Measurements from ENCODE around the gene SPATA13.

SPATA13 gene

GRCh38 chr13:24228852-24229458 is 68.4 kb downstream of the SPATA13 start:
- no peak overlapping the region for H3K4me3 ChIP-seq (ENCODE audit: control insufficient read depth, low read depth, low read length)
- DNase-seq (ENCODE audit: low read depth): peak; percentile 44
- peak; percentile 89 for TF ChIP-seq CTCF (IDR thresholded peaks at IDR 0.05; ENCODE audit: control insufficient read depth, insufficient read depth, low read depth, low read length, missing control alignments)

GRCh38 chr13:24230428-24231072 is 70.0 kb downstream of the SPATA13 start:
- H3K4me3 ChIP-seq (ENCODE audit: control insufficient read depth, low read depth, low read length): no peak overlapping the region
- no peak for DNase-seq (ENCODE audit: low read depth)
- no peak for TF ChIP-seq CTCF (IDR thresholded peaks at IDR 0.05; ENCODE audit: control insufficient read depth, insufficient read depth, low read depth, low read length, missing control alignments)

GRCh38 chr13:24231377-24231776 is 70.9 kb downstream of the SPATA13 start:
- no peak overlapping the region for H3K4me3 ChIP-seq (ENCODE audit: control insufficient read depth, low read depth, low read length)
- TF ChIP-seq CTCF (IDR thresholded peaks at IDR 0.05; ENCODE audit: control insufficient read depth, insufficient read depth, low read depth, low read length, missing control alignments): no peak
- no peak for DNase-seq (ENCODE audit: low read depth)

GRCh38 chr13:24232037-24232436 is 71.5 kb downstream of the SPATA13 start:
- DNase-seq (ENCODE audit: low read depth): no peak
- TF ChIP-seq CTCF (IDR thresholded peaks at IDR 0.05; ENCODE audit: control insufficient read depth, insufficient read depth, low read depth, low read length, missing control alignments): no peak
- H3K4me3 ChIP-seq (ENCODE audit: control insufficient read depth, low read depth, low read length): no peak overlapping the region

- no peak overlapping the region for H3K4me3 ChIP-seq (ENCODE audit: control insufficient read depth, low read depth, low read length)
- DNase-seq (ENCODE audit: low read depth): no peak
- no peak for TF ChIP-seq CTCF (IDR thresholded peaks at IDR 0.05; ENCODE audit: control insufficient read depth, insufficient read depth, low read depth, low read length, missing control alignments)
Observed at GRCh38 chr13:24232474-24232873, 72.0 kb downstream of the SPATA13 start.

GRCh38 chr13:24233351-24233901 is 72.9 kb downstream of the SPATA13 start:
- no peak for TF ChIP-seq CTCF (IDR thresholded peaks at IDR 0.05; ENCODE audit: control insufficient read depth, insufficient read depth, low read depth, low read length, missing control alignments)
- peak; percentile 7 for DNase-seq (ENCODE audit: low read depth)
- peak overlapping the region; percentile 24 for H3K4me3 ChIP-seq (ENCODE audit: control insufficient read depth, low read depth, low read length)
